GM19238 (cell line): ENCODE data around the gene PRKCZ.
A peak's percentile ranks its signal among the peaks of the same experiment; 100 is the strongest.

Source experiments
- DNase-seq: peaks from one replicate; pipeline ENCODE4 v3.0.0; 2011; ENCODE audit warnings: low spot score; ENCODE audit not compliant: insufficient read length

The PRKCZ gene

DNA sequence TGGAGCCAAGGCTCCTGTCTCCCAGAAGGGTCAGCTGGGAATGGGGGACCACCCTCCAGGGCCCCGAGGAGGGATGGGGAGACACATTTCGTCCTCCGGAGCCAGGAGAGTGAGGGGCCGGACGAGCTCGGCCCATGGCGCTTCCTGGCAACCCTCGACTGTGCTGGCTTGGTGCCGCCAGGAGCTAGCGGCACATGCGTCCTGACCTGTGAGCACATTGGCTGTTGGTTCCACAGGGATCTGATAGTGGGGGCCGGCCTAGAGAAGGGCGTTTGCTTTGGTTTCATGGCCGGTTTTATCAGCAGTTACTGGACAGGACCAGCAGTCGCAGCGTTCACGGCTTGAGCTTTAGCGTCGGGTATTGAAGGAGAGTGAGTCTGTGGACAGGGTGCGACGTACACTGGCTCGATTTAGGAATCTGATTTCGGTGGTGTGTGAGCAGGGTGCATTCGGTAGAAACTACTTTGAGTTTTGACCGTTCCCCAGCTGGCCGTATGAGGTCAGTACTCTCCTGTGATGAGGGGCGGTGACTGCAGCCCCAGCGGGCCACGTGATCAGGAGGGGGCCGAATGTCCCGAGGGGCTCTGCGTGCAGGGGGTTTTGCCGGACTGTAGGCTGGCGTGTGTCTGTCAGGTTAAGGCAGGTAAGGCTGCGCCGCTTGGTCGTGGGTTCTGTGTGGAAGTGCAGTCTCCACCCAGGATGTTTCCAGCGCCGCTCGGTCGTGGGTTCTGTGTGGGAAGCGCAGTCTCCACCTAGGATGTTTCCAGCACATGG lies 125.7 kb downstream of the PRKCZ start:
- no peak for DNase-seq

DNA sequence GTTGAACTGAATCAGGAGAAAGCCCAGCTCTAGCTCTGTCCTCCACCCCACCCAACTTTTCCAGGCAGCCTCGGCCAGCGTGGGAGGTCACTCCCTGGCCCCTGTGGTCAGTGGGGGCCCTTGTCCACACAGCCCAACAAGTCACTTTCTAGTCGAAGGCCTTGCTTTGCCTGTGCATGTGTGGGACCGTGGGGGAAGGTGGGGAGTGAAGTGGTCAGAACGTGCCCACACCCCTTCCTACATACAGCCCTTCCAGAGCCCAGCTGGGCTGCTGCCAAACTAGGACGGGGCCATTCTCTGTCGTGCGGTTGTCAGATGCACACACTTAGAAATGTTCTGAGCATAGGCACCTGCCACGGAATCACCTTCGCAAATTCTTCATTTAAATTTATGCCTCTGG lies 126.4 kb downstream of the PRKCZ start:
- no peak for DNase-seq

DNA sequence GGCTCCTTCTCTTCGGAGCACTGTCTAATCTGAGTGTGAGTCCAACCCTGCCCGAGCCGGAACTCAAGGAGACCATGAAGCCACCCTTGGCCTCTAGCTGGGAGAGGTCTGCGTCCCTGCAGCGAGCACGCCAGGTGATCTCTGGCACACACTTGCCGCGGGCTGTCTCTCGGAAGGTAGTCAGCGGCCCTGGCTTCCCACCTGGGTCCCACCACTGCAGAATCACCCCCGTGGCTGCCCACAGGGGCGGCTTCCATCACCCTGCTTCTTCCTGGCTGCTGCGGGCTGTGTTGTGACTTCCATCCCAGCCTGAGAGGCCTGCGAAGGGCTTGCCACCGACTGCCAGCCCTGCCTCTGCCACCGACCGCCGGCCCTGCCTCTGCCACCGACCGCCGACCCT lies 127.3 kb downstream of the PRKCZ start:
- DNase-seq: no peak

DNA sequence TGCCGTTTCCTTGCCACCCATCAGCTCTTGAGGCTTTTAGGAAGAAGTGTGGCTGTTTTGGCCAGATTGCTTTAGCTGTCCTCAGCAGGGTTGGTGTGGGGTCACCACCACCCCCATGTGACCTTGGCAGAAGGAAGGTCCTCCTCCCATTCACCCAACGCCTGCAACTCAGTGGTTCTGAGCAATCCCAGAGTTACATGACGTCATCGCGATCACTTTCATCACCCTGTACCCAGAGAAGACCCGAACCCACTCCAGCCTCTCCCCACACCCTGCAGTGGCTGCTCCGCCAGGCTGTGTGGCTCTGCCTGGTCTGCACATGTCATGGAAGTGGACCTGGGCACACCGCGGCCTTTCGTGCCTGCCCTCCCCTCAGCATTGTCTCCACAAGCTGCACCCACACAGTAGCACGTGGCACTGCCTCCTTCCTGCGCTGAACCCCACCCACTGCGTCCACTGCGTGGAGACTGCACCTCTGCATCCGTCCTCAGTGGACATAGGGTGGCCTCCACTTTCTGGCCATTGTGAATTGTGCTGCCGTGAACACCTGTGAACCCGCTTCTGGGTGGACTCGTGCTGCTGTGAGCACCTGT lies 127.8 kb downstream of the PRKCZ start:
- no peak for DNase-seq

DNA sequence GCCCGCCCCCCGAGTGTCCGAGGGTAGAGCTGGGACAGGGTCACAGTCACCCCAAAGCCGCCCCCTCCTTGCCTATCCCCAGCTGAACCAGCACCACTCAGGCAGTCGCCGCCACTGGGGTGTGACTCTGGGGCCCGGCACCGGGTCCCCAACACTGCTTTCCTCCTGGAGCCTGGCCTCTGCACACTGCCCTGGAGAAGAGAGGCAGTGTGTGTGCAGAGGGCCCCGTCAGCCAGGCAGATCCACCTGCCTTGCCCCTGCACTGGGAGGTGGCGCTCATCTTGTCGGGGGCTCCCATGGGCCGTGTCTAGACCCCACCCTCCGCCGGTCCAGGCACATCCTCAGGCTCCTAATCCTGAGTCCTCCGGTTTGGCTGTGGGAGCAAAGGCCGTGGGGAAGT lies 128.7 kb downstream of the PRKCZ start:
- DNase-seq: no peak

DNA sequence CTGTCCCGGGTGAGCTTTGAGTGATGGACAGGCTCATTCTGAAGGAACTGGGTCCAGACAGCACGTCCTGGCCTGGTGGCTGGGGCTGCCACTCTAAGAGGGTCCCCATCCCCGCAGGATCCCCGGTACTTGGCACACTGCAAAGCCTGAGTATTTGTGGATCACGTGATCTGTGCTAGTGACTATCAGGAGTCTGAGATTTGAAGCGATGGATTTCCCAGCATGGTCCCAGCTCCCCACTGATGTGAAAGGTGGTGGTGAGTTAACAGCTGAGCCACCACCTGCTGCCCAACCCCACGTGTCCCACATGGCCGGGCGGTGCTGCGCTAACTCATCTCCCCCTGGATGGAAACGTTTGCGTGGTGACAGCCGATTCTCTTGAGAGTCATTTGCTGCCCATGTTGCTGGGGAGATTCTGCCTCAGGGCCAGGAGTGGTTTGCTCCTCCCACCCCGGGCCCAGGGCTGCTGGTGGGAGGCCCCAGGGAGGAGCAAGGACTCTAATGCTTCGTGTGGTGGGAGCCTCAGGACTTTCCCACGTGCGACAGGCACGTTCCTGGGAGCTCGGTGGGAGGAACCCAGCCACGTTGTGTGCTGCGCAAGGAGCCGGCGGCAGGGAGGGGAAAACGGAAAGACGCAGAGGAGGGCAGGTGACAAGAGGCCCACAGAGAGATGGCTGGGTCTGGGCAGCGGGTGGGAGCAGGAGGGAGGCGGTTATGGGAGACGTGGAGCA lies 129.2 kb downstream of the PRKCZ start:
- no peak for DNase-seq

DNA sequence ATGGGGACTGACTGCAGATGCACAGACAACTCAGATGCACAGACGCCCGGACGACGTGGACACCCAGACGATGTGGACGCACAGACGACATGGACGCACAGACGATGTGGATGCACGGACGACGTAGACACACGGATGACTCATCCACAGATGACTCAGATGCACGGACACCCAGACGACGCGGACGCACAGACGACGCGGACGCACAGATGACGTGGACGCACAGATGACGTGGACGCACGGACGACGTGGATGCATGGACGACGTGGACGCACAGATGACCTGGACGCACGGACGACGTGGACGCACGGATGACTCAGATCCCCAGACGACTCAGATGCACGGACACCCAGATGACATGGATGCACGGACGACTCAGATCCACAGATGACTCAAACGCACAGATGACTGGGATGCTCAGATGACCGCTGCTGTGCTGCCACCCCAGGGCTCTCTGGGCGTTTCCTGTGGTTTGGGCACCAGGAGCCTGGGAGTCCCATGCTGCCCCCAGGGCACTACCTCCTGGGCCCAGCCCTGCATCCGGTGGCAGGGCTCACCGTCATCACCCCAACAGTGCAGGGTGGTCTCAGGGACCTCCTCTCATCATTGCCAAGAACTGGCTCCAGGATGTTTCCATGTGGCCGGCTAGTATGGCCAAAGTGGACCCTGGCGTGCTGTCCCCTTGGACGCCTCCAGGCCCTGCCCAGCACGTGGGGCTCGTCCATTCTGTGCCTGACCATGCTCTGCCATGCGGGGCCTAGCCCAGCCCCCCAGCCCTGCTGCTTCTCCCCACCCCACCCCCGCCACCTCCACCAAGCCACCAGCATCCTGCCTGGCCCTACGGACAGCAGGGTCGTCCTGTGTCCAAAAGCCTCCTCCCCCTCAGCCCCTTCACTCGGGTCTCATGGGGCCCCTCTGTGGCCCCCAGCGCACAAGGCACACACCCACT lies 130.4 kb downstream of the PRKCZ start:
- no peak for DNase-seq

DNA sequence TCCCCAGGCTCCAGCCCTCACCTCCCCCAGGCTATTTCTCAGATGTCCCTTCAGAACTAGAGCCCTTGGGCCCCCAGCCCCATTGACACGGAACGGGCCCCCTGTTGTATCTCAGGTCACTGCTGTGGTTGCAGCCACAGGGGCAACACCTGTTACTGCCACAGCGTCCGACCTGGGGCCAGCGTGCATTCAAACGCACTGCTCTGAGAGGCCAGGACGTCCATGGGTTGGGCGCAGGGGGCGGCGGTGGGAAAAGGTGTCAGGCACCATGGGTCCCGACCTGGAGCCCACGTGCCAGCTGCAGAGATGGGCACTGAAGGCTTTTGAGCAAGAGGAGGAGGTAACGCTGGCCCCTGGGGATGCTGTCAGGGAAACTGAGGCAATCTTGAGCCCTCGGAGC lies 131.1 kb downstream of the PRKCZ start:
- no peak for DNase-seq

DNA sequence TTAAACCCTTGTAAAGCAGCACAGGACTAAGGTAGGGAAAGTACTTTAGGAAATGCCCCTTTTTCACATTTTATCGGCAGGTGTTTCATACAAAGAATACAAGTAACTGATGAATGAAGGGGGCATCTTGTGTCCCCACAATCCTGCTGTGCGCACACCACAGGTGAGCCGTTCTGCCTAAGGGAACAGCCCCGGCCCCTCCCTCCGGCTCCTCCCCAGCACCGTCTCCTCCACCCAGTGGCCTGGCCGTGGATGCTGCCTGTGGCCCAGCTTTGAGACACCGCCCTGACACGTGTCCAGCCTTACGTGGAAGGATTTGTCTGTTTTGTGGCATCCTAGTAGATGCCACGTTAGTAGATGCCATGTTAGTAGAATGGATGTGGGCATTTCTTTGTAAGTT lies 131.5 kb downstream of the PRKCZ start:
- no peak for DNase-seq

DNA sequence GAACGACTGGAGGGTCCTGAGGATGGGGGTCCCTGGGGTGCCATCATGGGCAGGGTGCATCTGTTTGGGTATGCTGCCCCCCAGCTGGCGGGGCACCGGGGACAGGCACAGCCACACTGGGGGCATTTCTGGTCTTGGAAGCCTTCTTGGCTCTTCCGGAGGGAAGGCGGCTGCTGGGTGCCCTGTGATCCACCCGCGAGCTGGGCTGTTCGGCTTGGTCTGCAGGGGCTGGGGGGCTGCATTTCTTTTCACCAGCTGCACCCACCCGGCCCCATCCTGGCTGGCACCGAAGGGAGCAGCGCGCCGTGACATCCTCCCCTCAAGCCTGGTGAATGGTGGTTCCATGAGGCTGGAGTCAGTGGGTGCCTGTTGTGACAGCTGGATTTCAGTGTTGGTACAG lies 132.2 kb downstream of the PRKCZ start:
- DNase-seq: no peak

DNA sequence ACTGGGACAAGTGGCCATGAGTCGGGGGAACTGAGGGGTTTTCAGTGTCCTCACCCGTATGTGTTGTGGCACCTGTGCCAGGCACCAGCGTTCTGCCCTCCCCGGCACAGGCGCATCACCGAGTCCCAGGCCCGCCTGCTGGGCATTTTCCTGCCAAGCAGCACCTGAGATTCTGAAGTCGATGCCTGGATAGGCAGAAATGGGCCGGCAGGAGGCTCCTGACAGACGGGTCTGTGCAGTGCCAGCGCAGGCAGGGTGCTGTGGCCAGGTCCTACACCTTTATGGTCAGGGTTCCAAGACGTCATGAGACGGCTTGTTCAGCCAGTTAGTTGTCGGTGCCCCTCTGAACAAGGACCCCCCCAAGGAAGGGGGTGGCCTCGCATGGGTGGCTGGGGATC lies 133.7 kb downstream of the PRKCZ start:
- DNase-seq: no peak

DNA sequence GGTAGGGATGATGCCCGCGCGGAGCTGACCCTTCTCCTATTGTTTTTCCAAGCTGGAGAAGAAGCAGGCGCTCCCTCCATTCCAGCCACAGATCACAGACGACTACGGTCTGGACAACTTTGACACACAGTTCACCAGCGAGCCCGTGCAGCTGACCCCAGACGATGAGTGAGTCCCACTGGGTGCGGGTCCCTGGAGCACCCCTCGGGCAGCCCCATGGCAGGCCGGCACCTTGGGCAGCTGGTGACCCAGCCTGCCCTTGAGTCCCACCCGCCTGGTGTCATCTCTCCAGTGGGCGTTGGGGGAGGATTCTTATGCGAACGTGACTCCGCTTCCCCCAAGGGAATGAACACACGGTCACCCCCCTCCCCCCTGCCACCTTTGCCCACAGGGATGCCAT lies 134.3 kb downstream of the PRKCZ start:
- no peak for DNase-seq

DNA sequence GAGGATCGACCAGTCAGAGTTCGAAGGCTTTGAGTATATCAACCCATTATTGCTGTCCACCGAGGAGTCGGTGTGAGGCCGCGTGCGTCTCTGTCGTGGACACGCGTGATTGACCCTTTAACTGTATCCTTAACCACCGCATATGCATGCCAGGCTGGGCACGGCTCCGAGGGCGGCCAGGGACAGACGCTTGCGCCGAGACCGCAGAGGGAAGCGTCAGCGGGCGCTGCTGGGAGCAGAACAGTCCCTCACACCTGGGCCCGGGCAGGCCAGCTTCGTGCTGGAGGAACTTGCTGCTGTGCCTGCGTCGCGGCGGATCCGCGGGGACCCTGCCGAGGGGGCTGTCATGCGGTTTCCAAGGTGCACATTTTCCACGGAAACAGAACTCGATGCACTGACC lies 134.7 kb downstream of the PRKCZ start:
- DNase-seq: no peak

DNA sequence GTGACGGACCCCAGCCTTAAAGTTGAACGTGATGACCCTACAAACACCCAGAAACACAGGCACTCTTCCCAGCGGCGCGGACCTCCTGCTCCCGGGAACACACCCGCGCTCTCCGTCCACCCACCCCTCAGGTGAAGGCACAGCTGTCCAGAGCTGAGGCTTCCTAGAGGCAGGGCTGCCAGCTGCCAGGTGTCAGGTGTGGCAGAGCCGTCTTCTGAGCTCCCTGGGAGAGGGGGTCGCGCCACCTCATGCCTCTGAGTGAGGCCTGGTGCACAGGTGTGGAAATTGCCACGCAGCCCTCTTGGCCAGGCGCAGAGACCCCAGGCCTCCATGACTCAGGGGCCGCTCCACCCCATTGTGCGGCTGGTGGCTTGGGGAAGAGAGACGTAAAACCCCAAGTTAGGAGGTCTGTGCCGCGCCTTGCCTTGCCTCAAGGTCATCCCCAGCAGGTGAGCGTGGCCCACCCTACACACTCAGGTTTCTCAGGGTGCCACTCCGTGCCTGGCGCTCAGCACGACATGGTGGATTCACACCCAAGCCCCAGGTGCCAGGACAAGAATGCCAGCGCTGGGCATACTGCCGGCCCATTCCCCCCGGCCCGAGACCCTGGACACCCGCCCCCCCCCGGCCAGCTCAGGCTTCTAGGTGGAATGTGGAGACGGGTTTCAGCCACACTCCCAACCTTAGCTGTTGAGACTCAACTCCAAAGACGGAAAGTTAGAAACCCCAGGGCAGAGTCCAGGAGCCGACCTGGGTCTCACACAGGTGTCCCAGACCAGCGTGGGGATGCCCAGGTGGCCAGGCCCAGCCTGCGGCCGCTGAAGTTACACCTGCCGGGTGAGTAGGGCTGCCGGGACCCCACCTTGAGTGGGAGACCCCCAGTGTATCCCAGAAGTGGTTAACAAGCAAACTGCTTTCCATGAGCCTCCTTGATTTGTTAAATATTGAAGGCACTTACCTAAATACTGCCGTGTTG lies 136.0 kb downstream of the PRKCZ start:
- no peak for DNase-seq

DNA sequence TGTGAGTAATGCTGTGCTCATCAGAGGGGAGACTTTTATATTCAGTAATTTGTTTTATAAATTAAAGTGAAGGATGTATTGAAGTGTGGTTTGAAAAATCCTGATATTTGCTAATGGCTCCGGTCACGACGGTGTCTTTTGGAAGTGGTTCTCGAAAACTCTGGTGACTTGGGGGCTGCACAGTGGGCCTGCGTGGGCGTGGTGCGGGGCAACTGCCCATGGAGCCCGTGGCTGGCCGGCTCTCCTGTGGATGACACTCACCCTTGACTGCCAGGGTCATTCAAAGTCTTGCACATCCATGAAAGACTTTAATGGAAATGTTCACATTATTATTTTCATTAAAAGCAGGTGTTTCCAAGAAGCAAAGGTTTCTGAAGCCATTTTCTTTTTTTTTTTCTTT lies 136.7 kb downstream of the PRKCZ start:
- no peak for DNase-seq

DNA sequence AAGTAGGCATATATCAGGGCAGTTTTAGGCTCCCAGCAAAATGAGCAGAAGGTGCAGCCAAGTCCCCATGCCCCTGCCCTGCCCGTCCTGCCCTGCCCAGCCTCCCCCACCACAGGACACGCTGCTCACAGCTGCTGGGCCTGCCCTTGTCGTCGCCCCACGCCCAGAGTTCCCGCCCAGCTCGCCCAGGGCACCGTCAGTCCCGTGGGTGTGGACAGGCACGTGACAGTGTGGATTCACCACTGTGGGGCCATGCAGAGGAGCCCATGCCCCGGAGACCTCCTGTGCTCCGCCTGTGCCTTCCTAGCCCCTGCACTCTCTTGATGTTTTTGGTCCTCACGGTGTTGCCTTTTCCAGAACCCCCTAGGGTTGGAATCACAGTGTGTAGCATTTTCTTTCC lies 137.4 kb downstream of the PRKCZ start:
- no peak for DNase-seq

DNA sequence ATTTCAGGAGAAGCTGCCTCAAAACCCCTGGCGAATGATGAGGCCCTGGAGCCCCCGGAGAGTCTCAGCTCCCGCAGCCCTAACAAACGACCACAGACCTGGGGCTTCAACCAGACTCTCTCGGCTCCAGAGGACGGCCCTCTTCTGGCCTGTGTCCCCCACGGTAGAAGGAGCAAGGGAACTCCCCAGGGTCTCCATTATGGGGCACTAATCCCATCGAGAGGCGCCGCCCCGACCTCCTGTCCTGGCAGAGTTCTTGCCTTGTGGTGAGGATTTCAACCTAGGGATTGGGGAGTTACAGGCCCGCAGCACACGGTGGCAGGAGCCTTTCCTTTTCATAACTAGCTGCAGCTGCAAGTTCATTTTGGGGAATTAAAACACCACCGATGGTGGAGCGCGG lies 138.1 kb downstream of the PRKCZ start:
- no peak for DNase-seq

DNA sequence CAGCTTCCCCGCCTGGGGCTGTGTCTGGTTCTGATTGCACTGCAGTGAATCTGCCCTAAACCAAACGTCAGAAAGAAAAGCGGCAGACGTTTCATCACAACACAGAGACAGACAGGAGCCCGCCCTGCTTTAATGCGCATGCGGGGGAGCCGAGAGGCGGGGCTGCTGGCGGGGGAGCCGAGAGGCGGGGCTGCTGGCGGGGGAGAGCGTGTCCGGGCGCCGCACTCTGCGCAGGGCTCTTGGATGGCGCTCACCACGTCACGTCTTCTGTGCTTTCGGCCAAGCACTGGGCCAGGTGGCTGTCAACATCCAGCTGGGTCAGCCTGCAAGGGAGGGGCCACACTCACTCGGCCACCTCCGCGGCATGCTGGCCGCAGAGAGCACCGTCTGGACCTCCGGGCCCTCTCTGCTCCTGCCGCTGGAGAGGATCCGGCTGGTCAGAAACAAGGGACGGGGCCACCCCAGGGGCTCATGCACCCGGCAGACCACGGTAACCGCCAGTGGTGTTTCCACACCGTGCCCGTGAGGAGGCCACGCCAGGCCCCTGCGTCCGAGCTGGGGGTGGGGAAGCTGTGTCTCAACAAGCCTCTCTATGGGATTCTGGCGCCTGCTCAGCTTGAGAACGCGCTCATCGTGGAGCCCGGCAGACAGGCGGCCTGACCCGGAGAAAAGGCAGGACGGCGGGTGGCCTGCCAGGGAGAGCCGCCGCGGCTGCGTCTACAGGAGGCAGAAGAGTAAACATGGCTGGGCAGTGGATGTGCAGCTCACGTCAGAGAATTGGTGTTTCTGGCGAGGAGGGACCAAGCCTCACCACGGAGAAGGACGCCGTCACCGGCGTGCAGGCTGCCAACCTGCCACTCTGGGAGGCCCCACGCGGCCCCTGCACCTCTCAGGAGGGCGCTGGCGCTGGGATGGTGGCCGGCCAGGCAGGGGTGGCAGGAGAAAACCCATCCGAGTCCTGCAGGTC lies 139.5 kb downstream of the PRKCZ start:
- DNase-seq: peak; percentile 84

DNA sequence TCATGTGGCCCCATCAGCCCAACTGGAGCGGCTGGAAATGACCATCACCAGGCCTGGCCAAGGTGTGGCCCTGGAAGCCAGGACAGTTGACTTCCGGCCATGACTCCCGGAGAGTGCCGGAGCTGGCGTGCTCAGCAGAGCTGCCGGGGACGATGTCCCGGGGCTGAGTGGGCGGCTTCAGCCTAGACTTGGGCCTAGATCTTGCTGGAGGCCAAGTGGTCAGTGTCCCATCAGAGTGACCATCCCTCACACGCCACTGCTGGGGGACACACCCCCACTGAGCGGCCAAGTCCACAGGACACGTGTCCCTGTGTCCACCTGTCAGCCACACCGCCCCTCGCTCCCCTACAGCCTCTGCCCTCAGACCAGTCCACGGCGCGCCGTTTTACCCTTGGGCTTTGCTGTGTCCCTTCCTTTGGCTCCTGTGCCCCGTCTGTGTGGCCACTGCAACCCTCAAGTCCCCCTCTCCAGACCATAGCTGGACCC lies 140.3 kb downstream of the PRKCZ start:
- DNase-seq: no peak
